Stimulated activated CD4-positive, alpha-beta T cell treated with anti-CD3 and anti-CD28 coated beads, Interleukin-15, amount 100 ng/mL, for 48 hours (primary cell): Measurements from ENCODE around the gene SPN.
"Not testable (repeated sequence)": the region's sequence is repeated elsewhere in the genome, so short reads cannot be mapped to it uniquely, and the experiment has no call there.

ENCODE experiments used
- DNase-seq, 2 donors: peaks; one replicate each; pipeline ENCODE4 v3.0.0-alpha.2; 2020; ENCODE audit warnings: low read depth in 2 of 2

The SPN gene

DNA sequence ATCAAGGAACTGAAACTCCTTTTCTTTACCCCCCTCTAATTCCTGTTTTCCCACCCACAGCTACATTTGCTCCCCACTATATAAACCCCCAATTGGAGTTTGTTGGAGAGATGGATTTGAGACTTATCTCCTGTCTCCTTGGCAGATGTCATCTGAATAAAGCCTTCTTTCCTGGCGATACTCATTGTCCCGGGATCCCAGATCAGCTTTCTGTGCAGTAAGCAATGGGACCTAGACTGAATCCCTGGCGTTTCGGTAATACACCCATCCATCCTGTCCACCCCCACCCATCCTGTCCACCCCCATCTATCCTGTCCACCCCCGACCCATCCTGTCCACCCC is 38.1 kb downstream of the SPN start:
- DNase-seq = no peak

DNA sequence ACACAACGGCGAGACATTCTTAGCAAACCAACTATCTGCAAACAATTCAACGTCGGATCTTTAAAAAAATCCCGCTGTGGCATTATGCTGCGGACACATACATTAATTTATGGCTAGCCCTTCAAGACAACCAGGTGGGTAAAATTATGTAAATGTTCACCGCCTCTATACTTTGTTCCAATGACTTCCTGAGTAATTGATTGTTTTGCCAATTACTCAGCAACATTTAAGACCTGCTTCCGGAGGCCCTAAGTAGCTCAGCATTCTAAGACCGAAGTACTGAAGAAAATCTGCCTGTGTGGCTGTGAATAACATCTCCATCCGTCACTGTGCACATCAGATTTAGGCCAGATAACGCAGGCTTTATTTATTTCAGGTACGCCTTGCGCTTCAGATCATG is 39.2 kb downstream of the SPN start:
- DNase-seq = no peak

GRCh38 chr16:29705030-29705429 is 42.0 kb downstream of the SPN start:
- no peak for DNase-seq

DNA sequence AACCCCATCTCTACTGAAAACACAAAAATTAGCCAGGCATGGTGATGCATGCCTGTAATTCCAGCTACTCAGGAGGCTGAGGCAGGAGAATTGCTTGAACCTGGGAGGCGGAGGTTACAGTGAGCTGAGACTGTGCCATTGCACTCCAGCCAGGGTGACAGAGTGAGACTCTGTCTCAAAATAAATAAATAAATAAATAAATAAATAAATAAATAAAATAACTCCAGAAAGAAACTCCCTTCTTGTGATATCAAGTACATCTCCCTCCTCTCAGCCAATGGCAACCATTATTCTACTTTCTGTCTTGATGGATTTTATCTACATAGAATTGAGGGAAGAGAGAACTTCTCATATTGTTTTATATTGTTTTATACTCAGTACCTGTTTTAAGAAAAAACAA is 44.1 kb downstream of the SPN start:
- not testable (repeated sequence) for DNase-seq

DNA sequence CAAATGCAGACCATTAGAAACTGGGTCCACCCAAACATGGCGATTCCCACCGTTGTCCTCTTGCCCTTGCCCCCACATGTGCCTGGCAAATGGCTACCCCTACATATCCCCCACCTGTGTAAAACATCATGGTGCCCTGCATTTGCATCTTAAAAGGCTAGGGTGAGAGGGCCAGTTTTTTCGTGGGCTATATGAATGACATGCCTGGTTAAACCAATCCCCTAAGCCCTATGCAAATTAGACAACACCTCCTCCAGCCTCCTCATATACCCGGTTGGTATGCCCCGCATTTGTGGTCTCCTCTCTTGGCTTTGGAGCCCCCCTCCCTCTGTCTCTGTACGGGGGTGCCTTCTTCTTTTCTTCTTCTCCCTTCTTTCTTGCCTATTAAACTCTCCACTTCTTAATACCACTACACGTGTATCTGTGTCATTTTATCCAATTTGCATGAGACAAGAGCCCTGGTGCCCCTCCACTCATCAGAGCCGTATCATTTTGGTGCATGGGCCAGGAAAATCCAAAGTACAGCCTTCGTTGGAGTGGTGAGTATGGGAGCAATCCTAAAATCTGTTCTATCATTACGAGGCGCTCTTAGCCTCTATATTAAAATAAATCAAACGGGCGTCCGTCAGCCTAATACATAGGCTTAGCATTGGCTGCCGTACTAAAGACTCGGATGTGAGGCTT is 46.0 kb downstream of the SPN start:
- no peak for DNase-seq

GRCh38 chr16:29709657-29710056 is 46.6 kb downstream of the SPN start:
- DNase-seq = not testable (repeated sequence)

DNA sequence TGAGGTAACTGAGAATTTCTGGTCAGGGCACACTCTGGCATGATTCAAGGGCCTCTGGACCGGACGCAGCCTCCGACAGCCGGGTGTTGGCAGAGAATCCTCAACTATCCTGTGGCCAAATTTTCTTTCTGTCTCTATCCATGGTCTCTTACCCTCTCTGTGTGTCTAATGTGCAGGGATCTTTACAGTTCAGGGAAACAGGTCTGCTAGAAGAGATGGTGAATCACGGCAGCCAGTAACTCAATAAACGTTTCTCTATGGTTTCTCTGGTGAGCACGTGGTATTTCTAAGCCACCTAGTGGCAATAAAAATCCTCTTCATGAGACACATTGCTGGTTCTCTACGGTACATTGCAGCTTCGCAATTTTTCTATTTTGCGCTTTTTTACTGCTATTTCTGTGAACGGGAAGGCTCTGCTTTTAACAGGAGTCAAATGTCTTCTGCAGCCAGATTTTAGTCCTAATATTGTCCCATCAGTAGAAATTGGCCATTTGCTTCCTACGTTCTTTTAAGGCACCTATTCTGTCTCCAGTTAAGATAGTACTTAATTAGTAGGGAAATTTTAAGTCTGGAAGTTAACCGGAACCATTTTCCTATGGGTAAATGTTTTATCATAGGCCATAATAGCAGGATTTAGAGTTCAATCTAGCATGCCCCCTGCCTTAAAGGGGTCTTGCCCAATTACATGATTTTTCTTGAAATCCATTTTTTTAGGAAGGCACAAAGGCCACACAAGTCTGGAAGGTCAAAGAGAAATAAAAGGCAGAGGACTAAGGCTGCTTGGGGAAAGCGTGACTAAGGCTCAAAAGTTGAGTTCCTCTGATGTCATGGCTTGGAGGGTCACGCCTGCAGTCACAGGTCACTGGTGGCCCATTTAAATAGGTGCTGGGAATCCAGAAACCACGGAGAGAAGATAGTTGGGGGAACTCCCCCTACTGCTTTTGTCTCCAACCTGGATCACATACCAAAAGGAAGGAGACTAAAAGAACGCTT is 47.5 kb downstream of the SPN start:
- DNase-seq = no peak

DNA sequence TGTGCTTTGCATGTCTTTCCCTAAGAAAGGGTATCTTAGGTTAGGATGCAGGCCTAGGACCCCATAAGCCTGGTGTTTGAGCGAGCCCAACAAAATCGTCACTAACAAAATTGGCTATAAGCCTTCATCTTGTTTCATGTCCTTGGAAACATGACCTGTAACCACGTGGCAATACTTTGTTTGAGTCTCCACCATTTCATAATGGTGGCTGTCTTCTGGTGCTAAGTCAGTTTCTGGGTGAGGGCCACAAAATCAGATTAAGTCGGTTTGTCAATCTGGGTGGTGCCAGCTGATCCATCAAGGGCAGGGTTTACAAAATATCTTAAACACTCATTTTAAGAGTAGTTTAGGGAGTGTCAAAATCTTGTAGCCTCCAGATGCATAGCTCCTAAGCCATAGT is 49.8 kb downstream of the SPN start:
- DNase-seq = no peak

GRCh38 chr16:29714396-29714795 is 51.3 kb downstream of the SPN start:
- no peak for DNase-seq

GRCh38 chr16:29714972-29715371 is 51.9 kb downstream of the SPN start:
- no peak for DNase-seq

- DNase-seq = no peak
Measured at GRCh38 chr16:29717113-29717512, 54.1 kb downstream of the SPN start.

- DNase-seq = no peak
Measured at GRCh38 chr16:29719063-29719462, 56.0 kb downstream of the SPN start.
